Measurements from ENCODE around the gene RMC1.
A peak's percentile ranks its signal among the peaks of the same experiment; 100 is the strongest.
"Not testable (repeated sequence)": the region's sequence is repeated elsewhere in the genome, so short reads cannot be mapped to it uniquely, and the experiment has no call there.

RMC1 gene

DNA sequence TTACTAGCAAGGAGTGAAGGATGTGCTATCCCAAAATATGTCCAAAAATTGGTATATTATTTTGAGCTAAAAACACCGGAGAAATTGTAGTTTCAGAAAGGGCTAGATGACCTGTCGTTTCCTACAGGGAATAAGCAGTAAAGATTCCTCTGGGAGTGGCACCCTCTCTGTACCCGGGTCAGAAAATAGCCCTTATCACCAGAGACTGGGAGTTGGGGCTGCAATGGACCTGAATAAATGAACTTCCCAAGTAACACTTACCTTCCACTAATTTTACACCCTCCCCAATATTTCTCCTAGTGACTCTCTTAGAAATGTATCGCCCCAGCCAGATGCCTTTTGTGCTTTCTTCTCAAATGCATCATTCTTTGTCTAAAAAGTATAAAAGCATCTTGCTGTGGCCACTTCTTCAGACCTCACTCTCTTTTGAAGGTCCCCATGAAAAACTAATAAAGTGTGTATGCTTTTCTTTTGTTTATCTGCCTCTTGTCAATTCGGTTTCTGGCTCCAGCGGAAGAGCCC is 734 bp upstream of the RMC1 start:
- Histone ChIP-seq H3K9ac (ENCODE audit: low read length) (peak overlapping the region; percentile 84), H3F3A (ENCODE audit: insufficient read depth, low read length) (no peaks in the 10 kb centered on the region; the same call in 1 of the 2 replicates), H3K4me3 (ENCODE audit: low read length) (peak overlapping the region; percentile 72), H3K79me2 (ENCODE audit: low read length) (peaks cover 39% of the 10 kb centered on the region), H3K36me3 (replicated peaks; ENCODE audit: insufficient read depth, low read length) (peaks cover 5% of the 10 kb centered on the region; the same call in 1 of the 2 replicates), H3K9me2 (replicated peaks; ENCODE audit: insufficient read depth, low read length) (no peaks in the 10 kb centered on the region), H3K4me2 (ENCODE audit: low read depth, low read length) (peak overlapping the region; percentile 64), H3K4me1 (ENCODE audit: low read length) (peaks cover 12% of the 10 kb centered on the region), H3K9me3 (replicated peaks; ENCODE audit: insufficient read depth, low read length) (no peaks in the 10 kb centered on the region), H4K20me1 (ENCODE audit: insufficient read depth, low read length) (no peaks in the 10 kb centered on the region), H3K27ac (ENCODE audit: low read length) (peak overlapping the region; percentile 64; the same call in 1 of the 2 replicates), H3K27me3 (replicated peaks; ENCODE audit: insufficient read depth, low read length) (no peaks in the 10 kb centered on the region), H2AFZ (ENCODE audit: low read length) (peak overlapping the region; percentile 76)
- DNase-seq: no peak
- no peak for TF ChIP-seq EZH2 (optimal IDR thresholded peaks at IDR 0.05; ENCODE audit: low read depth, low read length)
- no peak for TF ChIP-seq EZH2phosphoT487 (IDR thresholded peaks at IDR 0.05; ENCODE audit: low read length)
- TF ChIP-seq, protein P1, sequence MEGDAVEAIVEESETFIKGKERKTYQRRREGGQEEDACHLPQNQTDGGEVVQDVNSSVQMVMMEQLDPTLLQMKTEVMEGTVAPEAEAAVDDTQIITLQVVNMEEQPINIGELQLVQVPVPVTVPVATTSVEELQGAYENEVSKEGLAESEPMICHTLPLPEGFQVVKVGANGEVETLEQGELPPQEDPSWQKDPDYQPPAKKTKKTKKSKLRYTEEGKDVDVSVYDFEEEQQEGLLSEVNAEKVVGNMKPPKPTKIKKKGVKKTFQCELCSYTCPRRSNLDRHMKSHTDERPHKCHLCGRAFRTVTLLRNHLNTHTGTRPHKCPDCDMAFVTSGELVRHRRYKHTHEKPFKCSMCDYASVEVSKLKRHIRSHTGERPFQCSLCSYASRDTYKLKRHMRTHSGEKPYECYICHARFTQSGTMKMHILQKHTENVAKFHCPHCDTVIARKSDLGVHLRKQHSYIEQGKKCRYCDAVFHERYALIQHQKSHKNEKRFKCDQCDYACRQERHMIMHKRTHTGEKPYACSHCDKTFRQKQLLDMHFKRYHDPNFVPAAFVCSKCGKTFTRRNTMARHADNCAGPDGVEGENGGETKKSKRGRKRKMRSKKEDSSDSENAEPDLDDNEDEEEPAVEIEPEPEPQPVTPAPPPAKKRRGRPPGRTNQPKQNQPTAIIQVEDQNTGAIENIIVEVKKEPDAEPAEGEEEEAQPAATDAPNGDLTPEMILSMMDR (IDR thresholded peaks at IDR 0.05; ENCODE audit: low read length): no peak

DNA sequence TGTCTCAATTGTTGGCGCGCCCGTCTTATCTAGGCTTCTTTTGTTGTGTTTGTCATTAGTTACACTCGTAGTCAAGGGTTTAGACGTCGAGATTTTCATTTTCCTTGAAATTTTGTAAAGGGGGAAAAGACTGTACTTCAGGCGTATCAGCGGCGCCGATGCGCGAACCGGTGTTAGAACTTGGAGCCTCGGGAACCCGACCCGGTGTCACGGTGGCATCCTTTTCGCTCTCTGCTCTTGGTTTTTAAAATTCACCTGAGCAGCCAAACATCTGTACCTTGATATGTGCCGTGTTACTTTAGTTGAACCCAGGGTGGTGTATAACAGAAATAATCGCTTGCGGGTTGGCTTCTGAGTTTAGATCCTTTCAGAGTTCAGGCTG is 643 bp downstream of the RMC1 start:
- Histone ChIP-seq H3K36me3 (replicated peaks; ENCODE audit: insufficient read depth, low read length) (peaks cover 5% of the 10 kb centered on the region; the same call in 1 of the 2 replicates), H3K79me2 (ENCODE audit: low read length) (peaks cover 51% of the 10 kb centered on the region), H3K27ac (ENCODE audit: low read length) (no peak overlapping the region), H3K4me3 (ENCODE audit: low read length) (peak overlapping the region; percentile 98), H2AFZ (ENCODE audit: low read length) (peak overlapping the region; percentile 86), H3K9ac (ENCODE audit: low read length) (peak overlapping the region; percentile 76), H3K4me2 (ENCODE audit: low read depth, low read length) (peak overlapping the region; percentile 70), H3K9me3 (replicated peaks; ENCODE audit: insufficient read depth, low read length) (no peaks in the 10 kb centered on the region), H3K9me2 (replicated peaks; ENCODE audit: insufficient read depth, low read length) (no peaks in the 10 kb centered on the region), H3F3A (ENCODE audit: insufficient read depth, low read length) (no peaks in the 10 kb centered on the region; the same call in 1 of the 2 replicates), H3K4me1 (ENCODE audit: low read length) (peaks cover 12% of the 10 kb centered on the region), H3K27me3 (replicated peaks; ENCODE audit: insufficient read depth, low read length) (no peaks in the 10 kb centered on the region), H4K20me1 (ENCODE audit: insufficient read depth, low read length) (no peaks in the 10 kb centered on the region)
- TF ChIP-seq EZH2 (optimal IDR thresholded peaks at IDR 0.05; ENCODE audit: low read depth, low read length) (no peak), EZH2phosphoT487 (IDR thresholded peaks at IDR 0.05; ENCODE audit: low read length) (no peak)
- peak; percentile 15 for DNase-seq

DNA sequence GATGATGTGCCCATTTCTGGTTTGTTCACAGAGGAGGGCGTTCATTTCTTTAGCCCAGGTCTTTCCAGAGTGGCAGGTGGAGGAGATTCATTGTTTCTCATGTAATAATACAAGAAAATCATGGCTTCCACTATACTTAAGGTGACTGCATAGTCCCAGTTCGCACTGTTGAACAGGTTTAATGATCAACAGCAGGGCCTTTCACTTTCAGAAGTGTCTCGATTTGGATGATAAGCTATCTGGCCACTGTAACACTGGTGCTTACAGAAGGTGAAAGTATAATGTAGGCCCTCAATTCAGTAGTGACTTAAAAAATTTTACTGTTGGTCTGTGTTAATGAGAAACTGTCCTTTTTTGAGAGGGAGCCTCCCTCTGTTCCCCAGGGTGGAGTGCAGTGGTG is 1.4 kb downstream of the RMC1 start:
- no peak overlapping the region for H3K27ac ChIP-seq (ENCODE audit: low read length)
- peaks cover 5% of the 10 kb centered on the region; the same call in 1 of the 2 replicates for H3K36me3 ChIP-seq (replicated peaks; ENCODE audit: insufficient read depth, low read length)
- DNase-seq: peak; percentile 21
- TF ChIP-seq EZH2 (optimal IDR thresholded peaks at IDR 0.05; ENCODE audit: low read depth, low read length): no peak
- TF ChIP-seq EZH2phosphoT487 (IDR thresholded peaks at IDR 0.05; ENCODE audit: low read length): no peak
- H4K20me1 ChIP-seq (ENCODE audit: insufficient read depth, low read length): no peaks in the 10 kb centered on the region
- H3K9ac ChIP-seq (ENCODE audit: low read length): no peak overlapping the region
- no peaks in the 10 kb centered on the region; the same call in 1 of the 2 replicates for H3F3A ChIP-seq (ENCODE audit: insufficient read depth, low read length)
- H3K79me2 ChIP-seq (ENCODE audit: low read length): peaks cover 51% of the 10 kb centered on the region
- peaks cover 6% of the 10 kb centered on the region for H3K4me1 ChIP-seq (ENCODE audit: low read length)
- no peaks in the 10 kb centered on the region for H3K9me2 ChIP-seq (replicated peaks; ENCODE audit: insufficient read depth, low read length)
- no peak overlapping the region for H2AFZ ChIP-seq (ENCODE audit: low read length)
- peak overlapping the region; percentile 70 for H3K4me2 ChIP-seq (ENCODE audit: low read depth, low read length)
- H3K4me3 ChIP-seq (ENCODE audit: low read length): peak overlapping the region; percentile 98; the same call in 1 of the 2 replicates
- no peaks in the 10 kb centered on the region for H3K9me3 ChIP-seq (replicated peaks; ENCODE audit: insufficient read depth, low read length)
- no peaks in the 10 kb centered on the region for H3K27me3 ChIP-seq (replicated peaks; ENCODE audit: insufficient read depth, low read length)

DNA sequence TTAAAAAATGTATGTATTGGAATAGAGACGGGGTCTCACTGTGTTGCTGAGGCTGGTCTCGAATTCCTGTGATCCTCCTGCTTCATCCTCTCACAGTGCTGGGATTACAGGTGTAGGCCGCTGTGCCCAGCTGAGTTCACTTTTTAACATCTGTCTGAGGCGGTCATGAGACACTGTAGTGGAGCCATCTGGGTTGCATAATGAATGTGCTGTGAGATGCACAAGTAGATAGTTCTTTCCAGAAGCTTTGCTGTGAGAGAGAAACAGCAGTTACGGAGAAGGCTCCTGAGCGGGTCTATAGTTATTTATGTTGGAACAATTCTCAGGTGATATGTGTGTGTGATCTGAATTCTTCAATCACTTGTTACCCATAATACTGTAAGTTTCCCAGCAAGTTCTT is 3.1 kb downstream of the RMC1 start:
- H3K9ac ChIP-seq (ENCODE audit: low read length): no peak overlapping the region
- peaks cover 51% of the 10 kb centered on the region for H3K79me2 ChIP-seq (ENCODE audit: low read length)
- H3K4me2 ChIP-seq (ENCODE audit: low read depth, low read length): no peak overlapping the region
- no peaks in the 10 kb centered on the region; the same call in 1 of the 2 replicates for H3F3A ChIP-seq (ENCODE audit: insufficient read depth, low read length)
- no peaks in the 10 kb centered on the region for H4K20me1 ChIP-seq (ENCODE audit: insufficient read depth, low read length)
- H3K36me3 ChIP-seq (replicated peaks; ENCODE audit: insufficient read depth, low read length): peaks cover 5% of the 10 kb centered on the region; the same call in 1 of the 2 replicates
- no peak for DNase-seq
- H3K27ac ChIP-seq (ENCODE audit: low read length): no peak overlapping the region
- no peaks in the 10 kb centered on the region for H3K9me2 ChIP-seq (replicated peaks; ENCODE audit: insufficient read depth, low read length)
- H2AFZ ChIP-seq (ENCODE audit: low read length): no peak overlapping the region
- no peak overlapping the region for H3K4me3 ChIP-seq (ENCODE audit: low read length)
- peaks cover 6% of the 10 kb centered on the region for H3K4me1 ChIP-seq (ENCODE audit: low read length)
- no peak for TF ChIP-seq EZH2phosphoT487 (IDR thresholded peaks at IDR 0.05; ENCODE audit: low read length)
- TF ChIP-seq, protein P1 (IDR thresholded peaks at IDR 0.05; ENCODE audit: low read length): no peak
- H3K27me3 ChIP-seq (replicated peaks; ENCODE audit: insufficient read depth, low read length): no peaks in the 10 kb centered on the region
- no peaks in the 10 kb centered on the region for H3K9me3 ChIP-seq (replicated peaks; ENCODE audit: insufficient read depth, low read length)

DNA sequence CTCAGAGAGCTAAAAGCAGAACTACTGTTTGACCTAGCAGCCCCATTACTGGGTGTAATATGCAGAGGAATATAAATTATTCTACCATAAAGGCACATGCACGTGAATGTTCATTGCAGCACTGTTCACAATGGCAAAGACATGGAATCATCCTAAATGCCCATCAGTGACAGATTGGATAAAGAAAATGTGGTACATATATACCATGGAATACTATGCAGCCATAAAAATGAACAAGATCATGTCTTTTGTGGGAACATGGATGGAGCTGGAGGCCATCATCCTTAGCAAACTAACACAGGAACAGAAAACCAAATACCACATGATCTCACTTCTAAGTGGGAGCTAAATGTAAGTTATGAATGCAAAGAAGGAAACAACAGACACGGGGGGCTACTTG is 7.6 kb downstream of the RMC1 start:
- H3K27me3 ChIP-seq (replicated peaks; ENCODE audit: insufficient read depth, low read length); H4K20me1 ChIP-seq (ENCODE audit: insufficient read depth, low read length); H3K4me3 ChIP-seq (ENCODE audit: low read length); H3K9me2 ChIP-seq (replicated peaks; ENCODE audit: insufficient read depth, low read length); H3K9me3 ChIP-seq (replicated peaks; ENCODE audit: insufficient read depth, low read length); DNase-seq; H3K36me3 ChIP-seq (replicated peaks; ENCODE audit: insufficient read depth, low read length); H3K4me1 ChIP-seq (ENCODE audit: low read length); H3K9ac ChIP-seq (ENCODE audit: low read length); H3F3A ChIP-seq (ENCODE audit: insufficient read depth, low read length); H3K4me2 ChIP-seq (ENCODE audit: low read depth, low read length); H2AFZ ChIP-seq (ENCODE audit: low read length); H3K27ac ChIP-seq (ENCODE audit: low read length): not testable (repeated sequence)
- peaks cover 27% of the 10 kb centered on the region for H3K79me2 ChIP-seq (ENCODE audit: low read length)

DNA sequence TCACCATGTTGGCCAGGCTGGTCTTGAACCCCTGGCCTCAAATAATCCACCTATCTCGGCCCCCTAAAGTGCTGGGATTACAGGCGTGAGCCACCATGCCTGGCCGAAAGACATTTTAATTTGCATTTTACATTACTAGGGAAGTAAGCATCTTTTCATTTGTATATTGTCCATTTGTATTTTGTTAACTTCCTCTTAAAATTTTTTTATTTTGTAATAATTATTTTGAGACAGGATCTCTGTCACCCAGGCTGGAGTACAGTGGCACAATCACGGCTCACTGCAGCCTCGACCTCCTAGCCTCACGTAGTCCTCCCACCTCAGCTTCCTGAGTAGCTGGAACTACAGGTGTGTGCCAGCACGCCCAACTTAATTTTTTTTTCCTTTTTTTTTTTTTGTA is 8.9 kb downstream of the RMC1 start:
- H3K4me3 ChIP-seq (ENCODE audit: low read length); H3K27ac ChIP-seq (ENCODE audit: low read length); H3K36me3 ChIP-seq (replicated peaks; ENCODE audit: insufficient read depth, low read length); H3K9ac ChIP-seq (ENCODE audit: low read length); H3K9me2 ChIP-seq (replicated peaks; ENCODE audit: insufficient read depth, low read length); DNase-seq; H3K27me3 ChIP-seq (replicated peaks; ENCODE audit: insufficient read depth, low read length); H3K4me1 ChIP-seq (ENCODE audit: low read length); H3K4me2 ChIP-seq (ENCODE audit: low read depth, low read length); H3K9me3 ChIP-seq (replicated peaks; ENCODE audit: insufficient read depth, low read length); H2AFZ ChIP-seq (ENCODE audit: low read length); H4K20me1 ChIP-seq (ENCODE audit: insufficient read depth, low read length); H3F3A ChIP-seq (ENCODE audit: insufficient read depth, low read length): not testable (repeated sequence)
- H3K79me2 ChIP-seq (ENCODE audit: low read length): peaks cover 16% of the 10 kb centered on the region; the same call in 1 of the 2 replicates

All from MM.1S (cell line).